GM11168 (cell line): Measurements from ENCODE around the gene TNFRSF13B.
"Not testable (repeated sequence)": the region's sequence is repeated elsewhere in the genome, so short reads cannot be mapped to it uniquely, and the experiment has no call there.

Source experiments
- in situ Hi-C: fragments of 300-500 bp; cut with MboI; formaldehyde crosslinking; loops from one replicate; pipeline ENCODE4 v1.12.0; 2022; ENCODE audit warnings: low sequenced_read_pairs; ENCODE audit not compliant: unreplicated experiment

The TNFRSF13B gene

DNA sequence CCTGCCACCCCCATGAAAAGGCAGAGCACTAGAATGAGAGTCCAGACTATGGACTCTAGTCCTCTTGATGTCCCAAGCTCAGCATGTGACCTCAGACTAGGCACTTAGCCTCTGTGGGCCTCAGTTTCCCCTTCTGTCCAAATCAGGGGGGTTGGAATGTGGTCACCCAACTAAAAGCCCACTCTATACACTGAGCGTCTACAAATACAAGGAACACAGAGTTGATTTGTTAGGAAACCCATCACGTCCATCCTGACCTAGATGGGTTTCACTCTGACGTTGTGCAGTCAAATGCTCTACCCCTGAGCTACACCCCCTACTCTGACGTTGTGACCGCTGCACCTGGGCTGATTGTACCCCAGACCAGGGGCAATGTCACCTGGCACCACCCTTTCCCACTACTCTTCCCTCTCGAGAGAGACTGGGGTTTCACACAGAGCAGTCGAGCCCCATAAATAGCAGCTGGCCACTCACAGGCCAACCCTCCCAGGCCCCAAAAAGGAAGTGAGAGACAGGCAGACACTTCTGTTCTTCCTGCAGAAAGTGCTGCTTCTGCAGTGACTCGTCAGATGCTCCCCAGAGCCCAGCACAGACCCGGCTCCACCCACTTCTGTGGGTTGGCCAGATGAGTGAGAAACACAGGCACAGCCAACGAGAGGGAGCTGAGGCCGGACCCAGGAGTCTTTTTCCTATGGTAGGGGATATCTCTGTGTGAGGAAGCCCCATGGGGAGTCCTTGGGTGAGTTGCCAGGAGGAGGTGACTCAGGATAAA lies 16.1 kb upstream of the TNFRSF13B start:
- in situ Hi-C loops, result no loop called here

DNA sequence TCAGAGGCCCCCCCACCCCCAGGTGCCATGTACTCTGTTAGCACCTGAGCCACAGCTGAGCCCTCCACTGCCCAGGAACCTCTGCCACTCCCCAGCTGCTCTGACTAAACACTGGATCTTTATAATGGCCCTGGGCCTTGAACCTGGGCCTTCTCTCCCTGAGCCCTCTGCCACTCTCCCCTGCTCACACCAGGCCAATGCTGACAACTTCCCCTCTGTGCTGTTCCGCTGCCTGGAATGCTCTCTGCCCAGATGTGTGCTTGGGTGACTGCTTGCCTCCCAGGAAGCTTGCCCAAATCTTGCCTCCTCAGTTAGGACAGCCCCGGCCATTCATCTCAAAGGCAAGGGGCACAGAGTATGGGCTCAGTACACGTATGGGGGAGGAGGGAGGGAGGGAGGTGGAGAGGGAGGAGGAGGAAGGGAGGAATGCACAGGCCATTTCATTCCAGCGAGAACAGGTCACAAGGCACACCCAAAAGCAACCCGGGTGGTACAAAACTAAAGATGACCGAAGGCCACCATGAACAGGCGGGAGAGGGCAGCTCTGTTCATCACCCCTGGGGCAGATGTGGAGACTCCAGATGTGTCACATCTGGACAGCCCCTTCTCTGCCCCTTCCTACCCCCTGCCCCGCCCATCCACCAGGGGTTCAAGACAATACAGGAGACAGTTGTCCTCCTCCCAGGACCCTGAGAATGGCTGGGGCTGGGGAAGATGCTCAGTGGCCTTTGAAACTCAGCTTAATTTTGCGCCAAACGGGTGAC lies 15.3 kb upstream of the TNFRSF13B start:
- in situ Hi-C loops, result no loop called here

DNA sequence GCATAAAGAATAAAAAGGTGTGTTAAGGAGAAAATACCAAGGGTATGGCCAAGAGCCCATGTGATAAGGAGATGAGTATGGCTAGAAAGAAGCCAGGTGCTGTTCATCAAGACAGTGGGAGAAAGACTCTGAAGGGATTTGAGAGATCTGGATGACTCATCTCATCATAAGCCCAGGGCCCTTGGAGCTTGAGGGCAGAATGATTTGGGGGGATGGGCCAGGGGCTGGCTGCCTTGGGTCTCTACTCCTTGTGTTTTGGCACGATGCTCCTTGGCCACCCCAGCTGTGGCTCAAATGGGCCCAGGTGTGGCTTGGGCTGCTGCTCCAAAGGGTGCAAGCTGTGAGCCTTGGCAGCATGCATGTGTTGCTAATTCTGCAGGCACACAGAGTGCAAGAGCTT lies 14.5 kb upstream of the TNFRSF13B start:
- in situ Hi-C loops, result no loop called here

DNA sequence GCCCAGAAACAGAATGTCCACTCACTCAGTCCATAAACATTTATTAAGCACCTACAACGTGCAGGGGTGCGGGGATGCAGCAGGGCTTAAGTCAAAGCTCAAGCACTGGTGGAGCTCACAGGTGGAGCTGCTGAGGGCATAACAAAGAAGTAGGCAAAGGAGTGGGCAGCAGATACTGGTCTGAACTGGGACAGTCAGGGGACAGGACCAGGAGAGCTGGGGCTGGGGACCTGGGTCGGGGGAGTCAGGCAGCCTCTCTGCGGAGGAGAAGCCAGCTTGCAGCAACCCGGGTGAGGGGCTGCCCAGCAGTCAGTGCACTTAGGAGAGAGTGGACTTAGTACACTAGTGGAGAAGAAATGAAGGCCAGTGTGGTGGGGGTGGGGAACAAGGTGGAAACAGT lies 10.0 kb upstream of the TNFRSF13B start:
- in situ Hi-C loops, result no loop called here

DNA sequence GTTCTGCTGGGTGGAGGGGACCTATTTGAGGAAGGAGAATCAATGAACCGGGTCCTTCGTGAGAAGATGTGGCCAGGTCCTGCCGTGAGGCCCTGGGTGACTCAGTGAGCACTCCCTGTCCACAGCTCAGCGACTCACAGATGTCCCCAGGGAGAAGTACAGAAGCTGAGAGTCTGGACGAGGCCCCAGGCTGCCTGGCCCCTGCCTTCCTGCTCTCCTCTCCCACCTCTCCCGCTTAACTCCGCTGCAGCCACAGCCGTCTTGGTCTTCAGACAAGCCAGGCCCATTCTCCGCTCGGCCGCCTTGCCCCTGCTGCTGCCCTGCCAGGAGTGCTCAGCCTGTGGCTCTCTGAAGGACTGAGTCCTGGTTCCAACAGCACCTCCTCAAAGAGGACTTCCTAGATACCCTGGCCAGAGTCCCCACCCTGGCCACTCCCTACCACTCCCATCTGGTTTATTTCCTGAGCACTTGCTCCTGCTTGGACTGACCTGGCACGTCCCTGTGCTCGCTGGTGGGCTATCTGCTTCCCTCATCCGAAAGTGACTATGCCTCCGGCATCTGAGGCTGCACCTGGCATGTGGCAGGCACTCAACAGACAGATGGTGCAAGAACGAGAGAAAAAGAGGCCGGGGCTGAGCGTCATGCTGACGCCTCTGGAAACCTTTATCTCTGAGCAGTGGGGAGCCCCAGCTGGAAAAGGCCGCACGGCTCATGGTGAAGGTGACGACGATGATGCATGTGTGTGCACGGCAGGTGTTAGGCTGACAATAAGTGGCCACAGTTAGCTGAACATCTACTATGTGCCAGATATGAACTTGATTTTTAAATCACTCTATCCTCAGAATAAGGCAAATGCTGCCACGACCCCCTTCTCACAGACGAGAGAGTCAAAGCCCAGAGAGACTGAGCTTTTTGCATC lies 9.2 kb upstream of the TNFRSF13B start:
- in situ Hi-C loops, result no loop called here

DNA sequence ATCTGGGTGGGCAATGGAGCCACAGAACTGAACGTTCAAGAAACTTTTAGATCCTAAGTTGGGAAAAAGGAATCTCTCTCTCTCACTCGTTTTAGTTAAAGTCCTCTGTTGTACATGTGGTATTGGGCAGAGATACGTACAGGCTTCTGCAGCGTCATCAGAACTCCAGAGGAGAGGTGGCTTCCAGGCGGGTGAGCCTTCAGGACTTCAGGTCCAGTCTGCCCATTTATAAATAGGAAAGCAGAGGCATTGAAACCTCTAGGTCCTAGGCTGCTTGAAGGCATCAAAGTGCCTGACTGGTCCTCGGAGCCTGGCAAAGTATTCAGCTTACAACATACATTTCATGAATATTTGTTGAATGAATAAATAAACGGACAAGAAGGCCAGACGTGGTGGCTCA lies 8.1 kb upstream of the TNFRSF13B start:
- in situ Hi-C loops, result no loop called here

DNA sequence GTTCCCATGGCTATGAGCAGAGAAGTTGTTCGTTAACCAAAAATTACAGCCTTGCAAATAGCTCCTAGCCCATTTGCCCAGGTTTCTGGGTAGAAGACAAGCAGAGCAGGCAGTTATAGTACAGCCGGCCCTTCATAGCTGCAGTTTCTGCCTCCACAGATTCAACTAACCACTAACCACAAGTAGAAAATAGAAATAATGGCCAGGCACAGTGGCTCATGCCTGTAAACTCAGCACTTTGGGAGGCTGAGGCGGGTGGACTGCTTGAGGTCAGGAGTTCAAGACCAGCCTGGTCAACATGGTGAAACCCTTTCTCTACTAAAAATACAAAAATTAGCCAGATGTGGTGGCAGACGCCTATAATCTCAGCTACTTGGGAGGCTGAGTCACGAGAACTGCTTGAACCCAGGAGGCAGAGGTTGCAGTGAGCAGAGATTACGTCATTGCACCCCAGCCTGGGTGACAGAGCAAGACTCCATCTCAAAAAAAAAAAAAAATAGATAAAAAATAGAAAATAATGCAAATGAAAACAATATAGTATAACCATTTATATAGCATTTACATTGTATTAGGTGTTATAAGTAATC lies 7.4 kb upstream of the TNFRSF13B start:
- in situ Hi-C loops, result not testable (repeated sequence)

DNA sequence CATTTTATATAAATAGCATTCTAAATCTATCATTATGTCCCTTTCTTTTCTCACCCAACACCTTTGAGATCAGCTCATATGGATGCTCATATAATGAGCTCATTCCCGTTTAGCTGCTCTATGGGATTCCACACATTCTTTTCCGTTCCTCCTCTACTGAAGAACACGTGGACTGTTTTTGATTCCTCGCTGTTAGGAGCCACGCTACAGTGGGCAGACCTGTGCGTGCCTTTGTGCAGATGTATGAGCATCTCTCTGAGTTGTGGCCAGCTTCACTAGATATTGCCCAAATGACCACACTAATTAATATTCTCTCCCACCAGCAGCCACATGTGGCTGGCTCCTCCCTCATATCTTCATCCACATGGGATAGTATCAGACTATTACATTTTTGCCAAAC lies 6.0 kb upstream of the TNFRSF13B start:
- in situ Hi-C loops, result no loop called here

DNA sequence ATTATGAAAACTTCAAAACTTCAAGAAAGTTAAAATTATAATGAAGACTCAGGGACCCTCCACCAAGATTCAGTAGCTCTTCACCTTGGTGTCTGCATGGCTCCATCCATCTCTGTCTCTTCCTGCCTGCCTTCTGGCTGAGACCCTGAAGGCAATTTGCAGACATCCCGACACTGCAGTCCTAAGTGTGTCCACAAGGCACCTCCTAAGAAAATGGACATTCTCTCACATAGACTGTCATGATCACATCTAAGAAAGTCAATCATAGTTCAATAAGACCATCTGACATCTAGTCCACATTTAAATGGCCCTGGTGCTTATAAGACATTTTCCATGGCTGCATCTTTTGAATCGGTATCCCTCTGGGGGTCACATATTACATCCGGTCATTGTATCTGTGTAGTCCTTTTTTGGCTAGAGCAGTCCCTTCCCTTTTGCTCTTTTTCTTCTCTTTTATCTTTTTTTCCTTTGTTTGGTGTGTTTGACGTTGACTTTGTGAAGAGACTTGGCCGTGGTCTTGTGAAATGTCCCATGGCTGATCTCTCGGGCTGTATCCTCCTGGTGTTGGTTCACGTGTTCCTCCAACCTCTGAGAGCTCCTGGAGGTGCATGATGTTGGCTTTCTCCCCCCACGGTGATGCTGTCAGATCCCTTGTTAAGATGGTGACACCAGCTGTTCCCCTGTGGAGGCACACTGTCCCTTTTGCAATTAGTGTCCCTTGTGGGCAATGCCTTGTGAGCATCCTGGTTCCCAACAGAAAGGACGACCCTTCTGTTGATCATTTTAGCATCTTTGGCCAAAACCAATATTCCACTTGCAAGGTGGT lies 5.0 kb upstream of the TNFRSF13B start:
- in situ Hi-C loops, result no loop called here

DNA sequence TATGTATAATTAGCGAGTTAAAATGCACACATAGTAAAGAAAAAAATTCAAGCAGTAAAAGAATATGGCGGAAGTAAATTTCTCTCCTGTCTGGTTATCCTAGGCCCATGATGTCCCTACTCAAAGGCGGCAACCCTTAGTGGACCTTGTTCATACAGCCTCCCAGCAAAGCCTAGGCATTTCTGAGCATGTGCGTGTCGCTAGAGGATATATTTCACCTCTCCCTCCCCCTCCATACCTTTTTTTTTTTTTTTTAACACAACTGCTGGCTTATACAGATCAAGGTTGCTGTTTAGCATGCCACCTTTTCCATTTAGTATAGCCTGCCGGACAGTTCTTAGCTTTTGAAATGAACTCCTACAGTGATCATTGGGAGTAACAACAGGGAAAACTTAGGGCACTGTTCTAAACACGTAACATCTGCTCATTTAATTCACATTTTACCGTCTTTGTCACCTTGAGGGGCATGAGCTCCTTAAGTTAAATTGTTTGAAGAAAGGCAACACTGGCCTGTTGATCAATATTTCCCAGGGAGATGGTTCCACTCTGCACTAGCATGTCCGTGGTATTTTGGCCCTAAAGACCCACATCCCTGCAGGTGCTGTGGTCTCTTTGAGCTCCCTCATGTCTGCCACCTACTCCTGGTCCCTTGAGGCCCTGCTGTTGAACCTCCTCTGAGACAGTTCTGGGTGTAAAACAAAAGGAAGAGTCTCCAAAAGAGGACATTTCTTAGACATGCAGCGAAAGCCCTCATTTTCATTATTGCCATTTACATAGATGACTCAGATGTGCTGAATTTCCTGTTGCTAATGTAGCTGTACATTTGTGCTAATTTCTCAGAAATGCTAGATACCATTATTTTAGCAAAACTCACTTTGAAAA lies 4.1 kb upstream of the TNFRSF13B start:
- in situ Hi-C loops, result no loop called here

DNA sequence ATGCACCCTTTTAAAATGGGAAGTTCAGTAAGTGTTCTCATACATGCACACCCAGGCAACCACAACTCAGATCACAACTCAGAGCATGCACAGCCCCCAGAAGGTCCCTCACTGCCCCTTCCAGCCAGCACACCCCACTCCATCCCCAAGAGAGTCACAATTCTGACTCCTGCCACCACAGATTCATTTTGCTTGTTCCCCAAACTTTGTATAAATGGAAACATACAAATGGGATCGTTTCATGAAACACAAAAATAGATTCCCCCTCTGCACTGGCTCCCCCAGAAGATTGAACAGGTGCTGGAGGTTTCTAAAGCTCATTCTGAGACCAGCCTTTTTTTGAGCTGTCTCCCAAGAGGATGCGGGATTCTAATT lies 3.3 kb upstream of the TNFRSF13B start:
- in situ Hi-C loops, result no loop called here

DNA sequence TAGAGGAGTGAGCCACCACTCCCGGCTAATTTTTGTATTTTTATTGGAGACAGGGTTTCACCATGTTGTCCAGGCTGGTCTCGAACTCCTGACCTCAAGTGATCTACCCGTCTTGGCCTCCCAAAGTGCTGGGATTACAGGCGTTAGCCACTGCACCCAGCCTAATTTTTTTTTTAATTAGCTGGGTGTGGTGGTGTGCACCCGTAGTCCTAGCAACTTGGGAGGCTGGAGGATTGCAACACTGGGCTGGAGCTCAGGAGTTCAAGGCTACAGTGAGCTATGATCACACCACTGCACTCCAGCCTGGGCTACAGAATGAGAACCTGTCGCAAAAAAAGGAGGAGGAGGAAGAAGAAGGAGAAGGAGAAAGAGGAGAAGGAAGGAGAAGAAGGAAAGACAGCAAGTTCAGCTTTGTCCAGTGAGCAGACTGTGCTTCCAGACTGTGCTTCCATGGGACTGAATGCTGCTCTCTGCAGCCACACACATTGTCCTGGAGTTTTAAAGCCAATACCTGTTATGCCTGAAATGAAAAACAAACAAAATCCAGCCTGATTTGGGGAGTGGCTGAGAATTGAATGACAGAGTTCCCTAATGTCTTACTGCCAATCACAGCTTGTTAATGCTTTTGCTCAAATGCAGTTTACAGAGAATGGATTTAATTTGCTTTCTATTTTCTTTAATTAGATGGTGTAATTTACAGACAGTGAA lies 2.8 kb upstream of the TNFRSF13B start:
- in situ Hi-C loops, result no loop called here

DNA sequence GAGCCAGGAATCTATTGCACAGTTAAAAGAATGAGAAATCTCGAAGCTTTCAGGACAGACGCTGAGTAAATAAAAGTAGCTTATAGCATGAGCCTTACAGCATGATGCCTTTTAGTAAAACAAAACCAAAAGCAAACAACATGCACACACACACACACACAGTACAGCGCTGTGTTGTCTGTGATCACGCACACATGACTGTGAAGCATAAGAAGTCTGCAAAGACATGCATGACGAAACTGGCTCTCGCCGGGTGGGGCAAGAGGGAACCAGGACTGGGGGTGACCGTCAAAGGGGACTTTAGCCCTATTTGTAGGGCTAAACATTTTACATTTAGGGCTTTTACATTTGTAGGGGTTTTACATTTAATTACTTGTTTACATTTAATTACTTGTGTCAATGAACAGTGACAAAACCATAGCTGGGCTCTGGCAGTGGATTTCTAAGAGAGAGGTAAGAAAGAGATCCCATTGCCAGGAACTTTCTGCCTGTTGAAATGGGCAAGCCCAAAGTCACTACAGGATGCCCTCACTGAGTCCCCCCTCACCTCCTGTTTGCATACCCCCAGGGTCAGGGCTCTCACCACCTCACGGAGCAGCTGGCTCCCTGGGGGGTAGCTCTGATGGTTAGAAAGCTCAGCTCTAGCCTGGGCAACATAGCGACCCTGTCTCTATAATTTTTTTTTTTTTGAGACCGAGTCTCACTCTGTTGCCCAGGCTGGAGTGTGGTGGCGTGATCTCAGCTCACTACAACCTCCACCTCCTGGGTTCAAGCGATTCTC lies 2.0 kb upstream of the TNFRSF13B start:
- in situ Hi-C loops, result no loop called here

DNA sequence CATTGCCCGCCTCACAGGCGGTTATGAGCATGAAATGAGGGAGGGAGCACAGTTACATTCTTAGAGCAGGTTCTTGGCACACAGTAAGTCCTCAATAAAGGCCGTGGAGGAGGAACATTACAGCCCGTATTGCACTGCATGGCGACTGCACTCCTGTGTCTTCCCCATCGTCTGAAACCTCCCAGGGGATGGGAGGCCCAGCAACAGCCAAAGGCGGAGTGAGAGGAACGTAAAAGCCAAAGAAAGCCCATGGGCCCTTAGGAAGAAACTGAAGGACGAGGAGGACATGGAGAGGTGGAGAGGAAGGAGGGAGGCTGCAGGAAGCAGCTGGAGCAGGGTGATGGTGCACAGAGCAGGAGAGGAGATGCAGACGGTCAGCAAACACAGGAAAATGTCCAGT lies 1.1 kb upstream of the TNFRSF13B start:
- in situ Hi-C loops, result not testable (repeated sequence)

DNA sequence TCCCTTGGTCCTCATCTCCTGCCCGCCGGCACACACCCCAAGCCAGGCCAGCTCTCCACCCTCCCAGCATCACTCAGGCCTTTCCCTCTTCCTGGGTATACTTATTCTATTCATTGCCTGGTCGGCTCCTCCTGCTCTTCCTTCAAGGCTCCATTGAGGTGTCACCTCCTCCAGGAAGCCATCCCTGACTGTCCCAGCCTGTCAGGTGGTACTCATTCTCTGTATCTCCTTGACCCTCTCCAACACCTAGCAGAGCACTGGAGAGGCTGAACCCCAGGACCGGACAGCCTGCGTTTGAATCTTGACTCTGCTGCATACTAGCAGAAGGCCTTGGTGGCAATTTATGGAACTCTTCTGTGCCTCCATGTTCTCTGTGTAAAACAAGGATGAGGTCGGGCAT lies 428 bp upstream of the TNFRSF13B start:
- in situ Hi-C loops, result no loop called here

DNA sequence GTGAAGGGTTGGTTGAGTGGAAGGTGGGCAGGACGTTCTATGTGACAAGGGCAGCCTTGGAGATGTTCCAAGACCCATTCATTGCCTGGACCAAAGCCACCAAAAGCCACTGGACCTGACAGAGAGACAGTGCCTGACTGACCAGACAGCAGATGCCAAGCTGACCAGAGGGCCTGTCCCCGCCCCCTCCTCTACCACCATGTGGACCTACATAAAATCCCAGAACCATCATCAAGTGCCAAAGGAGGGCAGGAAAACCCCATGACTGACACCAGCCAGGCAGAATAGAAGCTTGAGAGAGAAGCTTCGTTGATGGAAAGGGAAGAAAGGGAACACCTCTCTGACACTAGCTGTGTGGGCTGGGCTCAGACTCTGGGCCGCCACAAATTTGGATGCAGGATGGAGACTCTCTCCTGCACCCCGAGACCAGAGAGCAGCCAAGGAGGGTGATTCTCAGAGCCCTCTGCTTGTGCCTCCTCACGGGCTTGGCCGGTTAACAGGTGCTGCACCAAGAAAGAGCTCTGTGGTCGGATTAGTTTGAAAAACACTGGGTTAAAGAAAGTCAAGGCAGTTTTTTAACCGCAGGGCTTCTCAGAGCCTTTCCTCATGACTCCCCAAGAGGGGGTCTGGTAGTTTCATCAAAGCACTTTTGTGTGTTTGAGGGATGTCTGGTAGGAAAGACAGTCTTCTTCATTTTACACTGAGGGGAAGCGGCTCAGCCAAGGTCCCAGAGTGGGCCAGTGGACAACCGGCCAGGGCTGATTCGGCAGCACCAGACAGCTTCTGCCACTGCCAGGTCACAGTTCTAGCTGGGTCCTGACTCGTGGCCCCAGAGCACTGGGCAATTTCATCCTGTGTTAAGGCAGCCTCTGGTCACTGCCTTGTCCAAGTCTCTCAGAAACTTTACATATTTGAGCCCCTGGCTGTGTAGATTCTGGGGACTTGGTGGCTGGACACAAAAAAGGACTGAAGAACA lies 1.7 kb downstream of the TNFRSF13B start:
- in situ Hi-C loops, result no loop called here
